Measurements from ENCODE around the gene MITF. TPM values are rescaled to one million over a fixed set of nuclear protein-coding genes. Genes with fewer than 3 reads are reported as not detected.

The MITF gene
- total RNA-seq, 4 donors from 2014 or later = 12.2 to 20.9 (median 17.1) TPM

DNA sequence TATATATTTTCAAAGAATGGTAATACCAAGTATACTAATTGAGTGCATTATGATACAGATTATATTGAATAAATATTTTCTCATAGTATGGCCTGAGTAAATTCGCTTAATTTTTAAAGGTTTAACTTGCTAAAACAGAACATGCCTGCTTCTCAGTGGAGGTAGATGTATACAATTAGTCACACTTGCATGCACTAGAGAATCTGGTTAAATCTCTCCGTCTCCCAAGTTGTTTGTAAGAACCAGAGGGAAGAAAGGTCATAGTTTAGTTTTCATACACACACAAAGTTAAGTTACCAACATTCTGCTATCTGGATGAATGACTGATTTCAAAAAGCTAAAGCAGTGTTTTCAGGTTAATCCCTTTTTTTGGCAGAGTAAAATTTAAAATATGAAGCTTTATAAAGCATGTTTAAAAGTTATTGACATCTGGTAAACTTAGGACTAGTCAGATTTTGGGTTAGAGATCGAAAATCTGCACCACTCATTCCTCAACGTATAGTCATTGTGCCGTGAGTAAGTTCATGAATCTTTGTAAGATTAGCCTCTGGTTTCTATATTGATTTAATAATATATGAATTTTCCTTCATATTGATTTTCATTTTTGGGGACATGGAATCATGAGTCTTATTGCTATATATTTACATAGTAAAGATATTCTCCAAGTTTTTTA lies 142.6 kb downstream of the MITF start:
- in situ Hi-C loops (cut with MboI; ENCODE audit: low pct_ligation_motif_present in 1 of 4, low pct_unique_long_range_greater_than_20kb in 1 of 4, low sequenced_read_pairs in 3 of 4) = no loop called here
- no peaks in the 10 kb centered on the region for H3K27me3 ChIP-seq
- no peaks in the 10 kb centered on the region for H3K36me3 ChIP-seq
- H3K9me3 ChIP-seq = no peaks in the 10 kb centered on the region
- H3K27ac ChIP-seq = no peak overlapping the region
- no peak for DNase-seq
- TF ChIP-seq CTCF (IDR thresholded peaks at IDR 0.05) (no peak), POLR2A (IDR thresholded peaks at IDR 0.05) (no peak), EP300 (IDR thresholded peaks at IDR 0.05; ENCODE audit: low read depth) (no peak), POLR2AphosphoS5 (IDR thresholded peaks at IDR 0.05) (no peak)
- intact Hi-C loops (cut with DNase I; ENCODE audit: low total_unique reads) = no loop called here
- H3K4me3 ChIP-seq = no peak overlapping the region
- 78 to 85% methylated on average over 5 of the region's 5 CpGs for WGBS, 2 donors (ENCODE audit: low coverage in 1 of 2)
- H3K4me1 ChIP-seq = peaks cover 0 to 3% (median 0%) of the 10 kb centered on the region in 4 donors

DNA sequence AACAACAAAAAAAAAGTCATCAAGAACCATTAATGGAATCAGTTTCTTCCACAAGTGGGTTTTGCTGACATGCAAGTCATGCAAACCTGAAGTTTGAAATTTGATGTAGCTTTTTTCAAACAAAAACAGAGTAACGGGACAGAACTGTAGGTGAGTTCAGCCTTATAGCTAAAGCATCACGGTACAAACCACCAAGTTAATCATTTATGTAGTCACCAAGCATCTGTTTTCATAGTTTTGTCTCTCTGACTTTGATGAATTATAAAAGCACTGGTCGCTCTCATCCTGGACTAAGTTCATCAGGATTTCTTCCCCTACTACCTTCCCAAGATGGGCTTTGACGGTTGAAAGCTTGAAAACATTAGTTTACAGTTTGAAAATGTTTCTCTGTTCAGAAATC lies 143.3 kb downstream of the MITF start:
- Histone ChIP-seq H3K27ac (no peak overlapping the region), H3K4me3 (no peak overlapping the region), H3K27me3 (no peaks in the 10 kb centered on the region), H3K36me3 (no peaks in the 10 kb centered on the region), H3K4me1 (peaks cover 0 to 3% (median 0%) of the 10 kb centered on the region in 4 donors), H3K9me3 (no peaks in the 10 kb centered on the region)
- in situ Hi-C loops (cut with MboI; ENCODE audit: low pct_ligation_motif_present in 1 of 4, low pct_unique_long_range_greater_than_20kb in 1 of 4, low sequenced_read_pairs in 3 of 4) = no loop called here
- DNase-seq = no peak
- TF ChIP-seq EP300 (IDR thresholded peaks at IDR 0.05; ENCODE audit: low read depth) (no peak), CTCF (IDR thresholded peaks at IDR 0.05) (no peak), POLR2A (IDR thresholded peaks at IDR 0.05) (no peak), POLR2AphosphoS5 (IDR thresholded peaks at IDR 0.05) (no peak)
- intact Hi-C loops (cut with DNase I; ENCODE audit: low total_unique reads) = no loop called here
- WGBS, 2 donors (ENCODE audit: low coverage in 1 of 2) = 76 to 78% methylated on average over 2 to 4 of the region's 4 CpGs

- Histone ChIP-seq H3K4me1 (no peaks in the 10 kb centered on the region), H3K27me3 (no peaks in the 10 kb centered on the region), H3K27ac (no peak overlapping the region), H3K36me3 (no peaks in the 10 kb centered on the region), H3K9me3 (no peaks in the 10 kb centered on the region), H3K4me3 (no peak overlapping the region)
- DNase-seq = no peak
- 82 to 84% methylated on average over 12 to 13 of the region's 13 CpGs for WGBS, 2 donors (ENCODE audit: low coverage in 1 of 2)
- in situ Hi-C loops (cut with MboI; ENCODE audit: low pct_ligation_motif_present in 1 of 4, low pct_unique_long_range_greater_than_20kb in 1 of 4, low sequenced_read_pairs in 3 of 4) (no loop called here), intact Hi-C loops (cut with DNase I; ENCODE audit: low total_unique reads) (no loop called here)
- TF ChIP-seq POLR2A (IDR thresholded peaks at IDR 0.05) (no peak), CTCF (IDR thresholded peaks at IDR 0.05) (no peak)
These were observed 149.0 kb downstream of the MITF start for GRCh38 chr3:69888040-69888942.

GRCh38 chr3:69888943-69889315 lies 149.7 kb downstream of the MITF start:
- no peaks in the 10 kb centered on the region for H3K4me1 ChIP-seq
- no peaks in the 10 kb centered on the region for H3K27me3 ChIP-seq
- no peak overlapping the region for H3K27ac ChIP-seq
- intact Hi-C loops (cut with DNase I; ENCODE audit: low total_unique reads) = no loop called here
- no peaks in the 10 kb centered on the region for H3K36me3 ChIP-seq
- in situ Hi-C loops (cut with MboI; ENCODE audit: low pct_ligation_motif_present in 1 of 4, low pct_unique_long_range_greater_than_20kb in 1 of 4, low sequenced_read_pairs in 3 of 4) = no loop called here
- 82 to 83% methylated on average over 2 to 3 of the region's 3 CpGs for WGBS, 2 donors (ENCODE audit: low coverage in 1 of 2)
- no peak for DNase-seq
- H3K9me3 ChIP-seq = no peaks in the 10 kb centered on the region
- TF ChIP-seq POLR2AphosphoS5 (IDR thresholded peaks at IDR 0.05) = no peak
- H3K4me3 ChIP-seq = no peak overlapping the region
